ENCODE results near the gene CA10. TPM values are rescaled to one million over a fixed set of nuclear protein-coding genes. Genes with fewer than 3 reads are reported as not detected.
A peak's percentile ranks its signal among the peaks of the same experiment; 100 is the strongest.

CA10 gene
- total RNA-seq, 4 donors from 2014 or later, result not detected

GRCh38 chr17:51765282-51766135, 393.0 kb downstream of the CA10 start:
- DNase-seq (ENCODE audit: low spot score) (no peak), ATAC-seq (ENCODE audit: low FRiP score) (no peak)
- no peak for TF ChIP-seq CTCF (IDR thresholded peaks at IDR 0.05)

- ATAC-seq (ENCODE audit: low FRiP score) (peak; percentile 90), DNase-seq (ENCODE audit: low spot score) (no peak)
- TF ChIP-seq CTCF (IDR thresholded peaks at IDR 0.05), result peak in 1 of 3 donors; percentile 10
Observed at GRCh38 chr17:51764387-51764971, 394.0 kb downstream of the CA10 start.

GRCh38 chr17:51763058-51763457, 395.5 kb downstream of the CA10 start:
- DNase-seq (ENCODE audit: low spot score) (no peak), ATAC-seq (ENCODE audit: low FRiP score) (no peak)
- no peak for TF ChIP-seq CTCF (IDR thresholded peaks at IDR 0.05)

GRCh38 chr17:51761105-51761504, 397.4 kb downstream of the CA10 start:
- DNase-seq (ENCODE audit: low spot score) (no peak), ATAC-seq (ENCODE audit: low FRiP score) (no peak)
- TF ChIP-seq CTCF (IDR thresholded peaks at IDR 0.05), result no peak

GRCh38 chr17:51759260-51759659, 399.3 kb downstream of the CA10 start:
- ATAC-seq (ENCODE audit: low FRiP score) (no peak), DNase-seq (ENCODE audit: low spot score) (no peak)
- TF ChIP-seq CTCF (IDR thresholded peaks at IDR 0.05), result no peak

GRCh38 chr17:51751072-51751471, 407.4 kb downstream of the CA10 start:
- no peak for DNase-seq (ENCODE audit: low spot score)
- ATAC-seq (ENCODE audit: low FRiP score), result no peak
- TF ChIP-seq CTCF (IDR thresholded peaks at IDR 0.05), result no peak
